Measurements from ENCODE around the gene XXYLT1.

The XXYLT1 gene

GRCh38 chr3:195175476-195176337 is 95.3 kb downstream of the XXYLT1 start:
- H3K27me3 Mint-ChIP-seq (ENCODE audit: low read depth), result no peaks in the 10 kb centered on the region
- no peaks in the 10 kb centered on the region for H3K36me3 Mint-ChIP-seq (ENCODE audit: low read depth)
- no peak overlapping the region for H3K4me3 Mint-ChIP-seq
- no peaks in the 10 kb centered on the region for H3K9me3 Mint-ChIP-seq
- H3K27ac Mint-ChIP-seq, result no peak overlapping the region
- H3K4me1 Mint-ChIP-seq (ENCODE audit: low read depth), result peaks cover 4% of the 10 kb centered on the region

DNA sequence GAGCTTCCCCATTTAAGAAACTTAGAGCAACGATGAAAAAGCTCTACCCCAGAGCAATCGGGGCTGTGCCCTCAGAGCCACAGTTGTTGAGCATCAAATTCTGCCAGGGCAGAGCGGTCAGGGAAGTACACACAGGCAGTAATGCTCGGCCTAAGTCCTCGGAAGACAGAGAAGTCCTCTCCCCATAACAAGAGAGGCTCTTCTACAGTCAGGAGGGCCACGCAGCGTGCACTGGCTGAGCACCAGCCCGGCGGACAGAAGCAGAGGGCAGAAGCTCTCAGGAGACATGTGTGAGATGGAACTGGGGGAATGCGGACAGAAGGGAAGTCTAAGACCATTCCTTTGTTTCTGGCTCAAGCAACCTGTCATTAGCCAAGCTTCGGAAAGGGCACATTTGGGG is 95.9 kb downstream of the XXYLT1 start:
- Mint-ChIP-seq H3K4me1 (ENCODE audit: low read depth) (peaks cover 4% of the 10 kb centered on the region), H3K4me3 (no peak overlapping the region), H3K36me3 (ENCODE audit: low read depth) (no peaks in the 10 kb centered on the region), H3K27ac (no peak overlapping the region), H3K9me3 (no peaks in the 10 kb centered on the region), H3K27me3 (ENCODE audit: low read depth) (no peaks in the 10 kb centered on the region)

- Mint-ChIP-seq H3K9me3 (no peaks in the 10 kb centered on the region), H3K4me3 (no peak overlapping the region), H3K27ac (no peak overlapping the region), H3K36me3 (ENCODE audit: low read depth) (no peaks in the 10 kb centered on the region), H3K4me1 (ENCODE audit: low read depth) (peaks cover 4% of the 10 kb centered on the region), H3K27me3 (ENCODE audit: low read depth) (no peaks in the 10 kb centered on the region)
Observed at GRCh38 chr3:195173657-195174056, 97.3 kb downstream of the XXYLT1 start.

GRCh38 chr3:195172896-195173295 is 98.1 kb downstream of the XXYLT1 start:
- H3K36me3 Mint-ChIP-seq (ENCODE audit: low read depth), result no peaks in the 10 kb centered on the region
- no peaks in the 10 kb centered on the region for H3K4me1 Mint-ChIP-seq (ENCODE audit: low read depth)
- H3K4me3 Mint-ChIP-seq, result no peak overlapping the region
- H3K9me3 Mint-ChIP-seq, result no peaks in the 10 kb centered on the region
- H3K27me3 Mint-ChIP-seq (ENCODE audit: low read depth), result no peaks in the 10 kb centered on the region
- no peak overlapping the region for H3K27ac Mint-ChIP-seq

- Mint-ChIP-seq H3K4me3 (no peak overlapping the region), H3K9me3 (no peaks in the 10 kb centered on the region), H3K27me3 (ENCODE audit: low read depth) (no peaks in the 10 kb centered on the region), H3K4me1 (ENCODE audit: low read depth) (no peaks in the 10 kb centered on the region), H3K36me3 (ENCODE audit: low read depth) (no peaks in the 10 kb centered on the region), H3K27ac (no peak overlapping the region)
Observed at GRCh38 chr3:195172039-195172684, 98.8 kb downstream of the XXYLT1 start.

GRCh38 chr3:195171093-195171873 is 99.7 kb downstream of the XXYLT1 start:
- H3K9me3 Mint-ChIP-seq, result no peaks in the 10 kb centered on the region
- no peaks in the 10 kb centered on the region for H3K27me3 Mint-ChIP-seq (ENCODE audit: low read depth)
- no peak overlapping the region for H3K4me3 Mint-ChIP-seq

GRCh38 chr3:195170496-195170895 is 100.5 kb downstream of the XXYLT1 start:
- Mint-ChIP-seq H3K27me3 (ENCODE audit: low read depth) (no peaks in the 10 kb centered on the region), H3K4me3 (no peak overlapping the region), H3K36me3 (ENCODE audit: low read depth) (no peaks in the 10 kb centered on the region), H3K4me1 (ENCODE audit: low read depth) (peaks cover 4% of the 10 kb centered on the region), H3K27ac (no peak overlapping the region), H3K9me3 (no peaks in the 10 kb centered on the region)

More at GRCh38 chr3:195171093-195171873, 99.7 kb downstream of the XXYLT1 start:
- Mint-ChIP-seq H3K36me3 (ENCODE audit: low read depth) (no peaks in the 10 kb centered on the region), H3K4me1 (ENCODE audit: low read depth) (no peaks in the 10 kb centered on the region), H3K27ac (no peak overlapping the region)

GRCh38 chr3:195169011-195169649 is 101.8 kb downstream of the XXYLT1 start:
- Mint-ChIP-seq H3K4me1 (ENCODE audit: low read depth) (peaks cover 4% of the 10 kb centered on the region), H3K27me3 (ENCODE audit: low read depth) (no peaks in the 10 kb centered on the region), H3K9me3 (no peaks in the 10 kb centered on the region), H3K27ac (no peak overlapping the region), H3K36me3 (ENCODE audit: low read depth) (no peaks in the 10 kb centered on the region), H3K4me3 (no peak overlapping the region)

DNA sequence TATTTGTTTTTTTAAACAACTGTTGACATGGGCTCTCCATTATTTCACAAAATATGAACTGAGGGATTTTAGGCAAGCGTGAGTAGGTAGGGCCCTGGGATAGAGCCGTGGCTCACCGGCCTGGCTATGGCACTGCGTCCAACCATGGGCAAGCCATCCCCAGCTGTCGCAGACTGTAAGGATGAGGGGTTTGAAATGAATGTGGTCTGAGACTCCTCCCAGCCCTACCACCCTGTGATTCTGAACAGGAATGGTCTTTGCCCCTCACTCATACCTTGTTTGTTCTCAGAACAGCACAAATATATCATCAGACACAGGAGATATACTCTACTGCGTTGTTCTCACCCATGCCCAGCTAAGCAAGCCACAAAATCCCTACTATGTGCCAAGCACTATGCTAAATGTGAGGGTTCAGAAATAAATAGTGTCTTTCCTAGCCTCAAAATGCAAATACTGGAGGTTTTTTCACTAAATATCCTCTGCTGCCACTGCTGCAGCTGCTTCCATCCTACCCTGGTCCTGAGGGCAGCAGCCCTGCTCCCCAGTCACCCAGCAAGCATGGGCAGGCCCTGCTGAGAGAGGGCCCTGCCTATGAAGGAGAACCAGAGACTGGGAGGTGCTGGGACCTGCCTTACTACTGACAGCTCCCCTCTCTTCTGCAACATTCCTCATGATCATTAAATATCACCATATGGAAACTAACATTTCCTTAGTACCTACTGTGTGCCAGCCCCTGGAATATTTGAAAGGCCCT is 102.8 kb downstream of the XXYLT1 start:
- H3K9me3 Mint-ChIP-seq, result no peaks in the 10 kb centered on the region
- no peak overlapping the region for H3K4me3 Mint-ChIP-seq
- no peaks in the 10 kb centered on the region for H3K27me3 Mint-ChIP-seq (ENCODE audit: low read depth)
- peaks cover 11% of the 10 kb centered on the region for H3K4me1 Mint-ChIP-seq (ENCODE audit: low read depth)
- no peaks in the 10 kb centered on the region for H3K36me3 Mint-ChIP-seq (ENCODE audit: low read depth)
- no peak overlapping the region for H3K27ac Mint-ChIP-seq

GRCh38 chr3:195165790-195166189 is 105.2 kb downstream of the XXYLT1 start:
- H3K9me3 Mint-ChIP-seq, result no peaks in the 10 kb centered on the region
- no peaks in the 10 kb centered on the region for H3K36me3 Mint-ChIP-seq (ENCODE audit: low read depth)
- no peak overlapping the region for H3K4me3 Mint-ChIP-seq
- no peak overlapping the region for H3K27ac Mint-ChIP-seq
- no peaks in the 10 kb centered on the region for H3K27me3 Mint-ChIP-seq (ENCODE audit: low read depth)
- peaks cover 19% of the 10 kb centered on the region for H3K4me1 Mint-ChIP-seq (ENCODE audit: low read depth)

DNA sequence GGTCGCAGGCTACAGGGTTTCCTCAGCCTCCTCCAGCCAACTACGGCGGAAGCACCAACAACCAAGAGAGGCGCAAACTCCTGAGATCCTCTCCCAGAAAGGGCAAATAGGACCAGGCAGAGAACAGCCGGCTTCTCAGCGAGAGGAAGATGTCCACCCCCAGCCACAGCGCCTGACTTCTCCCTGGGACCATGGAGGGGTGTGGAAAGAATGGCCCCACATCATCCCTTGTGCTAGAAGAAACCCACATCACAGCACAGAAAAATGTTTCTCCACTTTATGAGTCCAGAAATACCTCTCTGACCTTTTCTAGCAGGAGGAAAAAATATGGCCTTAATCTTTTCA is 105.7 kb downstream of the XXYLT1 start:
- Mint-ChIP-seq H3K27ac (no peak overlapping the region), H3K9me3 (no peaks in the 10 kb centered on the region), H3K36me3 (ENCODE audit: low read depth) (no peaks in the 10 kb centered on the region), H3K4me1 (ENCODE audit: low read depth) (peaks cover 19% of the 10 kb centered on the region), H3K27me3 (ENCODE audit: low read depth) (no peaks in the 10 kb centered on the region), H3K4me3 (no peak overlapping the region)

GRCh38 chr3:195164573-195165264 is 106.2 kb downstream of the XXYLT1 start:
- no peaks in the 10 kb centered on the region for H3K9me3 Mint-ChIP-seq

DNA sequence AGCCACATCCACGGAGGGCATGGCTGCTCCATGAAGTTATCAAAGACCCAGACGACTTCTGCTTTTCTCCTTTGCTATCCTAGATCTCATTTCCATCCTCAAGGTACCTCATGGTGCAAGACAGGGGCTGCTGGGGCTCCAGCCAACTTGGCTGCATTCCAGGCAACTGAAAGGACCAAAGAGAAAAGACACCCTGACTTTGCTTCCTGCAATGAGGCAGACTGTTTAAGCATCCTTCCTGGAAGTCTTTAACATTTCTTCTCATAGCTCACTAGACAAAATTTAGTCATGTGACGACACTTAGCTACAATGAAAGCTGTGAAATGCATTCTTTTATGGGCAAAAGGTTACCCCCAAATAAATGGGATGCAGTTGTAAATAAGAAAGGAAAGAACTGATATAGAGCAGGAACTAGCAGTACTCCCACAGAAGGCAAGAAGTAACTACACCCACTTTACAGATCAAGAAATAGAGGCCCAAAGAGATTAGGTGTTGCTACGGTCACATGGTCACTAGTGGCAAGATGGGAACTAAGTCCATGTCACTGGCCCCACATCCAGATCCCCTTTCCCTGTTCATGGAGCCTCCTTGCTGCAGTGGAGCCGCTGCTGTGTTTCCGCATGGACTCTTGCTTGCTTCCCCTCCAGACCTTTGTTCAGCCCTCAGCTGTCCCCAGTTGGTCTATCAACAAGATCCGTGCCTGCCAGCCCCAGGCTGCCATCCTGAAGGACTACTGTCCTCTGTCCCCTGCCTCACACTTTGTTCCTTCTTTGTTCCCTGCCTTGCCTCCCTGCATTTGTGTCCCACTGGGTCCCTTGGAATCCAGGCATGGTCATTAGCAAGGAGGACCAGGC is 107.0 kb downstream of the XXYLT1 start:
- Mint-ChIP-seq H3K27ac (no peak overlapping the region), H3K27me3 (ENCODE audit: low read depth) (no peaks in the 10 kb centered on the region), H3K9me3 (no peaks in the 10 kb centered on the region), H3K36me3 (ENCODE audit: low read depth) (no peaks in the 10 kb centered on the region), H3K4me3 (no peak overlapping the region), H3K4me1 (ENCODE audit: low read depth) (peaks cover 19% of the 10 kb centered on the region)

More at GRCh38 chr3:195164573-195165264, 106.2 kb downstream of the XXYLT1 start:
- Mint-ChIP-seq H3K36me3 (ENCODE audit: low read depth) (no peaks in the 10 kb centered on the region), H3K4me3 (no peak overlapping the region), H3K27ac (no peak overlapping the region), H3K27me3 (ENCODE audit: low read depth) (no peaks in the 10 kb centered on the region), H3K4me1 (ENCODE audit: low read depth) (peaks cover 19% of the 10 kb centered on the region)

Data from T-helper 1 cell treated with Interleukin-12 subunit alpha and Interleukin-12 subunit beta and Interleukin-4 antibody, amounts not matched to agents 30 μg/mL and 1 μg/mL, for 36 hours (primary cell).